Measurements from ENCODE around the gene VPS41.

Gene VPS41

GRCh38 chr7:38907066-38907465, 1.9 kb downstream of the VPS41 start:
- DNase-seq (ENCODE audit: low read depth in 2 of 2) = no peak

- DNase-seq (ENCODE audit: low read depth in 2 of 2) = no peak
Observed at GRCh38 chr7:38905056-38905759, 3.8 kb downstream of the VPS41 start.

DNA sequence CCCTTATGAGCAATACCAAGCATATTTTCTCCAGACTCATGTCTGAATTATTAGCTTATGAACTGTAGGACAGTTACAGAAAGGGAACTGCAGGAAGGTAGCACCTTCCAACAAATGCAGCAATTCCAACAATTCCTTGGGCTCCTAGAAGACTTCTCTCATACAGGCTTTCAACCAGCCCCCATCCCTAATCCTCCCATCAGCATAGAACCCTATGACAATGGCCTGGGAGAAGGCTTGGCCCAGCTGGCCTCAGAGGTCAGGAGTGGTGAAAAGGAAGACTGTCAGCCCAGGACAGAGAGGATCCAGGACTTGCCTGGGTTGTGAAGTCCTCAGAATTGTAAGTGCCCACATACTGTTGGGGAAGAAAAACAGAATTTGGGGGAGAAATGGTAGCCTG, 5.9 kb downstream of the VPS41 start:
- DNase-seq (ENCODE audit: low read depth in 2 of 2) = no peak

DNA sequence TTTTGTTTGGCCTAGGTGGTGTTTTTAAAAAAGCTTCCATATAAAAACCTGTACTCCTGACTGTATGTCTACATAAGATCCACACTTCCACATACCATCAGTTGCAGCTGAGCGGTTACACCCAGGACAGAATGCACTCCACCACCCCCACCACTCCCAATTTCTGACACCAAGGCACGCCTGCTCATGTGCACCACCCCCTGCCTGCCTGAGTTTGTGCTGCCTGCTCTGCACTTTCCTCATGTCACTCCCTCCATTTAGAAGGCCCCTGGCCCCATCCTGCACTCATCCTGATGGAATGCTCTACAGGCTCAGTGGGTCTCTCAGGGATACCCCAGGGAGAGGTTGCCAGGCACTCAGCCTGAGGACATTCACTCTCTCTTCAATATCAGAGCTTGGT, 6.5 kb downstream of the VPS41 start:
- no peak for DNase-seq (ENCODE audit: low read depth in 2 of 2)

- DNase-seq (ENCODE audit: low read depth in 2 of 2) = no peak
Observed at GRCh38 chr7:38893061-38893460, 15.9 kb downstream of the VPS41 start.

DNA sequence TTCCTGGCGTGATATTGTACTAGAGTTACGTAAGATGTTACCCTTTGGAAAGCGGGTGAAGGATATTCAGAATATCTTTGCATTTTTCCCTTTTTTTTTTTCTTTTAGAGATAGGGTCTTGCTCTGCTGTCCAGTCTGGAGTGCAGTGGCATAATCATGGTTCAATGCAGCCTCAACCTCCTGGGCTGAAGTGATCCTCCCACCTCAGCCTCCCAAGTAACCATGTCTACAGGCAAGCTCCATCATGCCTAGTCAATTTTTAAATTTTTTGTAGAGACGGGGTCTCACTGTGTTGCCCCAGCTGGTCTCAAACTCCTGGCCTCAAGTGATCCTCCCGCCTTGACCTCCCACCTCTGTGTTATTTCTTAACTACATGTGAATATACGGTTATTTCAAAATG, 18.4 kb downstream of the VPS41 start:
- no peak for DNase-seq (ENCODE audit: low read depth in 2 of 2)

DNA sequence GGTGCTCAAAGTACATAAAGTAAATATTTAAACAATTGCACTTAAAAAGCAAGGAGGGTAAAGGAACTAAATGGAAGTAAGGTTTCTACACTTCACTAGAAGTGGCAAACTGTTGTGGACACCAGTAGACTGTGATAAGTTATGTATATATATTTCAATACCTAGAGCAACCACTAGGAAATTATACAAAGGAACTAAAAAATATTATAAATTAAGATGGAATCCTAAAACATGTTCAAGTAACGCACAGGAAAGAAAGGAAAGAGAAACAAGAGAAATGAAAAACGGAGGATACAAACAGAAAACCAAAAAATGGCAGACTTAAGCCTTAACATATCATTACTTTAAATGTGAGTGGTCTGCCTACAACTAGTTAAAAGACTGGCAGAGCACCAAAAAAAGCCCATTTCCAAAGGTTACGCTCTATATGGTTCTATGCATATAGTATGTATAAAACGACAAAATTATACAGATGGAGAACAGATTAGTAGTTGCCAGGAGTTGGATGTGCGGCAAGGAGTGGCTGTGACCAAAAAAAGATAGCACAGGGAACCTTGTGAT, 19.0 kb downstream of the VPS41 start:
- DNase-seq (ENCODE audit: low read depth in 2 of 2) = no peak

DNA sequence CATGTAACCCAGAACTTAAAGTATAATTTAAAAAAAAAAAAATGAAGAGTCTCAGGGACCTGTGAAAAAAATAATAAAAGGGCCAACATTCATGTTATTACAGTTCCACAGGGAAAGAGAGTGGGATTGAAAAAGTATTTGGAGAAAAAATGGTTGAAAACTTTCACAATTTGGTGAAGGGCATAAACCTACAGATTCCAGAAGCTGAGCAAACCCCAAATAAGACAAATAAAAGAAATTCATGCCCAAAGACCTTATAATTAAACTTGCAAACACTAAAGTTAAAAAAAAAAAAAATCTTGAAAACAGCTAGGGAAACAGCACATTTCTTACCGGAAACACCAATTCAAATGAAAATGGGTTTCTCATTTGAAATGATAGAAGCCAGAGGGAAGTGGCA, 19.9 kb downstream of the VPS41 start:
- DNase-seq (ENCODE audit: low read depth in 2 of 2) = no peak

- no peak for DNase-seq (ENCODE audit: low read depth in 2 of 2)
Observed at GRCh38 chr7:38886265-38886664, 22.7 kb downstream of the VPS41 start.

DNA sequence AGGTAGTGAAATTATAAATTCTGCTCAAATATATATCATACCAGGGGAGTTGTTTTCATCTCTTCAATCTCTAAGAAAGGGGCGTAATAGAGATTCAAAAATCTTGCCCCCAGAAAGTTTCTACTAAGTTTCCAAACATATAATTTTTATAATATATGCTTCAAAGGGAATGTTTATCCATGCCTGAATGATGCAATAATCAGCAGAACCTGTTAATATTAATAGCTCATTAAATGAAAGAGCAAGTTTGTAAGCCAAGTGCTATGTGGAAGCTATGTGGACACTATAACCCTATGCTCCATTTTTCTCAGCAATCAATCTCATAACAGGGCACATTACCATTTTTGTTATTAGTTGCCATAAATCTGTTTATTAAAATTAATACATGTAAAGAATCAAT, 25.3 kb downstream of the VPS41 start:
- no peak for DNase-seq (ENCODE audit: low read depth in 2 of 2)

DNA sequence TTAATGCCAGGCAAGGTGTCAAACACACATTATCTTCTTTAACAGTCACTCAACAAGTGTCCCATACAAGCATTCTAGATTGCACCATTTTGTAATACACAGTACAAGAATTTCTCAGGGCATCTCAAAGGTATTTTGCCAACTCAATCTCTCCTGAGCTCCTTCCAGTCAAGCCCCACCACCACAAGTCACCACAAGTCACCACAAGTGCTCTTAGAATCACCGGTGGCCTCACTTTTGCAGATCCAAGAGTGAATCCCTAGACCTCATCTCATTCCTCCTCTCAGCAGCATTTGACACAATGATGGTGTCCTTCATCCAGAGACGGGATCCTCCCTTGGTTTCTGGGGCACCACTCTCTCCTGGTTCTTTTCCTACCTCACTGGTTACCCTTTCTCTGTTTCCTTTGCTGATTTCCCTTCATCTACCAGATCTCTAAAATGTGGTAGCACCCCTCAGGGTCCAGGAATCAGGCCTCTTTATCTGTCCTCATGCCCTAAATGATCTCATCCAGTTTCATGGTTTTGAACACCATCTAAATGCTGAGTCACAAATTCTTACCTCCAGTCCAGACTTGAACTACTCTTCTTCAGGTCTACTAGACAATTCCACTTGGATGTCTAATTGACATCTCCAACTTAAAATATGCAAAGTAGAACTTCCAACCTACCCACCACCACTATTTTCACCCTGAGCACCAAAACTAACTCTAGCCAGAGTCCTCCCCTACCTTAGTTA, 26.9 kb downstream of the VPS41 start:
- no peak for DNase-seq (ENCODE audit: low read depth in 2 of 2)

DNA sequence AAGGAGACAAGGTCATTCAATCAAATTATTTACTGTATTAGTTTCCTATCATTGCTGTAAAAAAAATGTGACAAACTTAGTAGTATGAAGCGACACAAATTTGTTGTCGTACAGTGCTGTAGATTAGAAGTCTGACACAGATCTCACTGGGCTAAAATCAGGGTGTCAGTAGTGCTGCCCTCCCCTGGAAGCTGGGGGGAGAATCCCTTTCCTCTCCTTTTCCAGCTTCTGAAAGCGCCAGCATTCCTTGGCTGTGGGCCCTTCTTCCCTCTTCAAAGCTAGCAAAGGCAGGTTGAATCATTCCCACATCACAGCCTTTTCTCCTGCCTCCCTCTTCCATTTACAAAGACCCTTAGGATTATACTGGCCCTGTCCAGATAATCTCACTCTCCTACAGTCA, 28.0 kb downstream of the VPS41 start:
- no peak for DNase-seq (ENCODE audit: low read depth in 2 of 2)

DNA sequence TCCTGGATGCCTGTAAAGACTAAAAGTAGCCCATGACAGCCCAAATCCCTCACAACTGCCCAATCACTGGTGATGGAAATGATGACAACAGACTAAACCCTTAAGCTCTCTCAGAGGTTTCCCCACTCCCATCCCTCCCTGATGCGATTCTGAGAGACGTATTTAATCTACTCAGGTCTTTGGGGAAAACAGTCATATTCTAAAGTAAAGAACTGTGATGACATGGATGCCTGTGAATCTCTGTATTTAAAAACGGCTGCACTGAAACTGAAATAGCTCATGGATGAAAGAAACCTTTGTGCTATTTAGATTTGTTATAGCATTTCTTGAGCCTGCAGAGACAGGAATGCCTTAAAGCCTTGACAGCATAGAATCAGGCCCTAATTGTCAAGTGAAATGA, 28.5 kb downstream of the VPS41 start:
- no peak for DNase-seq (ENCODE audit: low read depth in 2 of 2)

DNA sequence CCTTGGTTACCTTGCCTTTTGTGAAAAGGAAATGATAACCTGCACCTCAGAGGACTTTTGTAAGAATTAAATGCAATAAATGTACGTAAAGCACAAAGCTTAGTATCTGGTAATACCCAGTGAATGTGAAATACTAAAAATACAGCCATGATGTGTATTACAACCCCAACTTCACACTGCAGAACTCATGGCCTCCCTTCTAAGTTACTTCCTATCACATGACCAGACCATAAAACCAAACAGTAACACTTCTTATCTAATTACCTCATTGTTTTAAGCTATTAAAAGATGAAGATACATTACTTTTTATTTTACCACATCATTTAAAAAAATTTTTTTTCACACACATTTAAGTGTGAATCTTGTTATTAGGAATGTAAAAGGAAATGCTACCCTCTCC, 29.0 kb downstream of the VPS41 start:
- no peak for DNase-seq (ENCODE audit: low read depth in 2 of 2)

DNA sequence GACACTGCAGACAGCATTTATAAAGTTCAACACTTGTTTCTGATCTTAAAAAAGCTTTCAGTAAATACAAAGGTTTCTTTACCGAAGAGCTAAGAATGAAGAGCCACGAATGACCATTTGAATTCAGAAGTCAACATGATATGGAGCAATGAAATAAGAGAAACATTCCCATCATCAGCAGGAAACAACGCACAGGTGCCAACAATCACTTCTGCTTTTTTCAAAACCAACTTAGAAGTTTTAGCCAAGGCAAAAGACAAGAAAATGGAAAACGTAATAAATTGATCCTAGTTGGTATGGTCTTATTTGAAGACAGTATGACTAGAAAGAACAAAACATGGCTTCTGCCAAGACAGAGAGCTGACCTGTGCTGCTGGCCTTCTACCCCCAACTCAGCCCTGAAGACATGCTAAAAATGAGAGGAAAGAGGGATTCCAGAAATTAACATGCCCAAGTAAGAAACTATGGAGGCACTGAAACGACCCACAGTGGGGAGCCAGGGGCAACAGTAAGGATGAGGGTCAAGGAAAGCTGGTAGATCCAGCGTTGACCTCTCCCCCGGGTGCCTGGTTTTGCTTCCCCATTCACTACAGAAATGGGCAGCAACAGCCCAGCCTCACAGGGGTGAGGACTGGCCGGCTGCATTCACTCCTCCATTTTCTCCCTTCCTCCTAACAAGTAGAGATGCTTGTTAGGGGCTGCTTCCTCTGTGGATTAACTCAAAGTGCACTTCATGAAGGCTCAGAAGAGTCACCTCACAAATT, 30.1 kb downstream of the VPS41 start:
- DNase-seq (ENCODE audit: low read depth in 2 of 2) = no peak

DNA sequence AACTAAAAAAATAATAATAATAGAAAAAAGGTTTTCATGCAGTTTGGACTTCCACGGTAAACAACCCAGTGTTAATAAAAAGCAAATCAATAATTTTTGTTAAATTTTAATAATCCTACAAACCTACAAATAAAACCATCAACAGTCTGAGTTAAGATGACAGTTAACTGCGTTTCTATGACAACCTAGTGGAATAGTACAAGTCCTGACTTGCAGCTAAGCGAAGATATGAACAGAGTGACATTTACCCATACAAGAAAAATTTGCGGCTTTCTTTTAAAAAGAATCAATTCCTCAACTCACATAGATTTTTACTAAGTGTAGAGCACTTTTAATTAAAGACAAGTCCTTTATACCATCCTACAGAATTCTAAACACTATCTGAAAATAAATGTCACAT, 35.6 kb downstream of the VPS41 start:
- DNase-seq (ENCODE audit: low read depth in 2 of 2) = no peak

DNA sequence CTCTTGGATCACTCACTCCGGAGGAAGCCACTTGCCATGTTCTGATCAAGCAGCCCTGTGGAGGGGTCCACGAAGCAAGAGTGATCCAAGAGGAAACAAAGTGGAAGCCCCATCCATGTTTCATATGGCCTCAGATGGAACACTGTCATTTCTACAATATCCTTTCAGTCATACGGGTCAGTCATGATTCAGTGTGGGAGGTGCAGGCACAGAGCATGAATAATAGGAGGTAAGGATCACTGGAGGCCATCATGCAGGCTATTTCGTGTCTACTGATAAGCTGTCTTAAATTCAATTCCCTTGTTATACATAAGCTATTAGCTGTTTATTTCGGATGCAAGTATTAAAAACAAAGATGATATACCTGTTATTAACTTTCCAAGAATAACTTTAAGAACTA, 36.8 kb downstream of the VPS41 start:
- no peak for DNase-seq (ENCODE audit: low read depth in 2 of 2)

DNA sequence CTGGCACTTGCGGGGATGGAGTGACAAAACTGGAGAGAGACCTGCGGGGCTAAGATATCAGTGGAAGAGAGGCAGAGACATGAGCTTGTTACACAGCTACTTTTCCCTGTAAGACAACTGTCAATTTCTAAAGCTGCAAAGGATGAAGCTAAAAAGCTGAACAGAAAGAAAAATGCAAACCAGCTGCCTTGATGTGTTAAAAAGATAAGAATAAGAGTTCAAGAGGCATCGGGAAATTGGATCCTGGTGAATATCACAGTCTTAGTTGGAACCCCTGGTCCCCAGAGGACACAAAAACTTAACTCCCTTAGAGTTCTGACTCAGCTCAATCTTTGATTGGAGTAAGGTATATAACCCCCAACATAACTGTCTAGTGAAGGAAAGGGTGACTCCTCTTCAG, 38.8 kb downstream of the VPS41 start:
- DNase-seq (ENCODE audit: low read depth in 2 of 2) = no peak

- no peak for DNase-seq (ENCODE audit: low read depth in 2 of 2)
Observed at GRCh38 chr7:38863601-38864291, 45.2 kb downstream of the VPS41 start.

DNA sequence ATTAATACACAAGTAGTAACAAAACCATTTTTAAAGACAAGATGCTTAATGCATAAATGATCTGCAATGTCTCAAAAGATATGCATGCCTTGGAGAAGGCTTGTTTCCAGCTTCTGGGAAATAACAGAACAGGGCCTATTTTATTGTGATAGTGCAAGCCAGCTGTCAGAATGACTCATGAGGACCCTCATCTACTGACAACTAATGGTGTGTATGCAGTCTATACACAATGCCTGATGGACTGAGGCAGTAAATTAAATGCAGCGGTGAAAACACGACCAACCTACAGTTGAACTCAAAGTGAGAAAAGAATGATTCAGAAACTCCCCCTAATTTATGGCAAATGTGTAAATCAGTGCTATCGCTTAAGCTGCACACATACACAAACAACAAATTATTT, 46.3 kb downstream of the VPS41 start:
- no peak for DNase-seq (ENCODE audit: low read depth in 2 of 2)

DNA sequence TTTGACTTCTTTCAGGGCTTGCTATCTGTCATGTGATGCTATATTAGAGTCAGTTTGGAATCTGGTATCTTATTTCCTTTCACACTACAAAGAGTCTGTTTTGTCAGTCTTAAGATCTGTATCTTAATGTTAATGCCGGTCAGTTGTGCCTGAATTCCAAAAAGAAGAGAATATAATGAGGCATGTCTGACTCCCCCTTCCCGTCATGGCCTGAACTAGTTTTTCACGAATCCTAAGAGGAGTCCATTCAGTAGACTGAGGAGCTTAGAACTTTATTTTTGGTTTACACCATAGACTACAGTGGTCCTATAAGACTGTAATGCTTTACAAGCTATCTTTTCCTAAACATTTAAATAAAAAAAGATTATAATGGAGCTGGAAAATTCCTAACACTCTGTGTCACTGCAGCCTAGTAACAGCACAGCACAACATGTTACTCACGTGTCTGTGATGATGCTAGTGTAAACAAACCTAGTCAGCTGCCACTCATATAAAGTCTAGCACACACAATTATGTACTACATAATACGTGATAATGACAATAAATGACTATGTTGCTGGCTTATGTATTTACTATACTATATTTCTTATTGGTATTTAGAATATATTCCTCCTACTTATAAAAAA, 50.6 kb downstream of the VPS41 start:
- DNase-seq (ENCODE audit: low read depth in 2 of 2) = no peak

- no peak for DNase-seq (ENCODE audit: low read depth in 2 of 2)
Observed at GRCh38 chr7:38855867-38856266, 53.1 kb downstream of the VPS41 start.
